ENCODE results near the gene KRTAP12-1. TPM values are rescaled to one million over a fixed set of nuclear protein-coding genes. Genes with fewer than 3 reads are reported as not detected.

KRTAP12-1 gene
- total RNA-seq, 2 experiments from 2014 or later = not detected

GRCh38 chr21:44720170-44720569, 38.2 kb upstream of the KRTAP12-1 start:
- Mint-ChIP-seq H3K27ac (no peak overlapping the region), H3K27me3 (peaks cover 59% of the 10 kb centered on the region), H3K9me3 (no peaks in the 10 kb centered on the region), H3K4me1 (ENCODE audit: low read depth) (peaks cover 14% of the 10 kb centered on the region), H3K36me3 (ENCODE audit: low read depth) (no peaks in the 10 kb centered on the region), H3K4me3 (no peak overlapping the region)
- ChIA-PET CTCF (no interaction called here), POLR2A (no interaction called here)
- peaks cover 0 to 17% of the 10 kb centered on the region in 2 experiments for H3K9me3 ChIP-seq (ENCODE audit: control insufficient read depth in 1 of 2, insufficient read depth in 1 of 2, low read length in 2 of 2)
- H3K4me1 ChIP-seq (ENCODE audit: insufficient read depth, low read length) = peaks cover 17% of the 10 kb centered on the region
- H3K36me3 ChIP-seq (ENCODE audit: insufficient read depth, low read length) = no peaks in the 10 kb centered on the region
- no peak for TF ChIP-seq CTCF (IDR thresholded peaks at IDR 0.05)
- DNase-seq (no peak), ATAC-seq (ENCODE audit: poor library complexity) (no peak)
- H3K4me3 ChIP-seq (ENCODE audit: low read length) = no peak overlapping the region
- peaks cover 20 to 29% of the 10 kb centered on the region in 2 experiments for H3K27me3 ChIP-seq (ENCODE audit: control insufficient read depth in 1 of 2, insufficient read depth in 2 of 2, low read length in 2 of 2)
- intact Hi-C loops (cut with DNase I, micrococcal nuclease) = loop anchor here in 1 of 2 experiments (5.0 kb wide), 1 partner anchor 103 kb away; no protein-coding TSS in a partner anchor
- no peak overlapping the region for H3K27ac ChIP-seq (ENCODE audit: low read depth in 1 of 2, low read length in 2 of 2)

- TF ChIP-seq CTCF (IDR thresholded peaks at IDR 0.05) = no peak
- Mint-ChIP-seq H3K4me3 (no peak overlapping the region), H3K9me3 (no peaks in the 10 kb centered on the region), H3K27ac (no peak overlapping the region), H3K27me3 (peaks cover 70% of the 10 kb centered on the region), H3K4me1 (ENCODE audit: low read depth) (peaks cover 23% of the 10 kb centered on the region), H3K36me3 (ENCODE audit: low read depth) (no peaks in the 10 kb centered on the region)
- no peak overlapping the region for H3K4me3 ChIP-seq (ENCODE audit: low read length)
- peaks cover 10% of the 10 kb centered on the region for H3K4me1 ChIP-seq (ENCODE audit: insufficient read depth, low read length)
- CTCF ChIA-PET = no interaction called here
- peaks cover 0 to 6% of the 10 kb centered on the region in 2 experiments for H3K9me3 ChIP-seq (ENCODE audit: control insufficient read depth in 1 of 2, insufficient read depth in 1 of 2, low read length in 2 of 2)
- H3K27ac ChIP-seq (ENCODE audit: low read depth in 1 of 2, low read length in 2 of 2) = no peak overlapping the region
- intact Hi-C loops (cut with DNase I, micrococcal nuclease) = no loop called here
- no peaks in the 10 kb centered on the region for H3K36me3 ChIP-seq (ENCODE audit: insufficient read depth, low read length)
- POLR2A ChIA-PET = interaction anchor here (1.4 kb wide), 1 partner anchor 8 kb away, joined by 5 read pairs; no protein-coding TSS in a partner anchor
- no peak for DNase-seq
- peaks cover 19 to 22% of the 10 kb centered on the region in 2 experiments for H3K27me3 ChIP-seq (ENCODE audit: control insufficient read depth in 1 of 2, insufficient read depth in 2 of 2, low read length in 2 of 2)
- ATAC-seq (ENCODE audit: poor library complexity) = no peak
Observed at GRCh38 chr21:44718571-44718970, 36.6 kb upstream of the KRTAP12-1 start.

GRCh38 chr21:44718093-44718492, 36.1 kb upstream of the KRTAP12-1 start:
- no peak for TF ChIP-seq CTCF (IDR thresholded peaks at IDR 0.05)
- H3K27ac Mint-ChIP-seq = no peak overlapping the region
- no peak overlapping the region for H3K4me3 ChIP-seq (ENCODE audit: low read length)
- CTCF ChIA-PET = no interaction called here
- H3K36me3 Mint-ChIP-seq (ENCODE audit: low read depth) = no peaks in the 10 kb centered on the region
- POLR2A ChIA-PET = no interaction called here
- no peaks in the 10 kb centered on the region for H3K9me3 Mint-ChIP-seq
- ATAC-seq (ENCODE audit: poor library complexity) = no peak
- peaks cover 0 to 4% of the 10 kb centered on the region in 2 experiments for H3K9me3 ChIP-seq (ENCODE audit: control insufficient read depth in 1 of 2, insufficient read depth in 1 of 2, low read length in 2 of 2)
- no peak for DNase-seq
- H3K4me1 Mint-ChIP-seq (ENCODE audit: low read depth) = peaks cover 19% of the 10 kb centered on the region
- intact Hi-C loops (cut with DNase I, micrococcal nuclease) = no loop called here
- peaks cover 72% of the 10 kb centered on the region for H3K27me3 Mint-ChIP-seq
- no peak overlapping the region for H3K4me3 Mint-ChIP-seq
- peaks cover 5% of the 10 kb centered on the region for H3K4me1 ChIP-seq (ENCODE audit: insufficient read depth, low read length)
- peaks cover 20 to 22% of the 10 kb centered on the region in 2 experiments for H3K27me3 ChIP-seq (ENCODE audit: control insufficient read depth in 1 of 2, insufficient read depth in 2 of 2, low read length in 2 of 2)
- H3K36me3 ChIP-seq (ENCODE audit: insufficient read depth, low read length) = no peaks in the 10 kb centered on the region
- no peak overlapping the region for H3K27ac ChIP-seq (ENCODE audit: low read depth in 1 of 2, low read length in 2 of 2)
